Ovary (tissue), 3 donors: ENCODE data around the gene TMIGD2.

Experiments used
- POLR2A ChIP-seq: fragments of 450-650 bp; IDR thresholded peaks from one replicate; pipeline ENCODE4 v1.6.1; 2017; ENCODE audit warnings: antibody characterized with exemption, mild to moderate bottlenecking, moderate library complexity
- TF ChIP-seq, protein P1 (sequence below), 3 donors: fragments of 450-650 bp in 2 of 3; fragments of 200-600 bp in 1 of 3; IDR thresholded peaks; one replicate each; pipeline versions ENCODE4 v1.5.1 to v1.8.0; 2016 to 2022; ENCODE audit warnings: antibody characterized with exemption in 3 of 3, mild to moderate bottlenecking in 1 of 3
- donor health status: DM: no; HTN: no; CAD: no.

GRCh38 chr19:4284176-4284958, 17.8 kb downstream of the TMIGD2 start:
- TF ChIP-seq, protein P1, sequence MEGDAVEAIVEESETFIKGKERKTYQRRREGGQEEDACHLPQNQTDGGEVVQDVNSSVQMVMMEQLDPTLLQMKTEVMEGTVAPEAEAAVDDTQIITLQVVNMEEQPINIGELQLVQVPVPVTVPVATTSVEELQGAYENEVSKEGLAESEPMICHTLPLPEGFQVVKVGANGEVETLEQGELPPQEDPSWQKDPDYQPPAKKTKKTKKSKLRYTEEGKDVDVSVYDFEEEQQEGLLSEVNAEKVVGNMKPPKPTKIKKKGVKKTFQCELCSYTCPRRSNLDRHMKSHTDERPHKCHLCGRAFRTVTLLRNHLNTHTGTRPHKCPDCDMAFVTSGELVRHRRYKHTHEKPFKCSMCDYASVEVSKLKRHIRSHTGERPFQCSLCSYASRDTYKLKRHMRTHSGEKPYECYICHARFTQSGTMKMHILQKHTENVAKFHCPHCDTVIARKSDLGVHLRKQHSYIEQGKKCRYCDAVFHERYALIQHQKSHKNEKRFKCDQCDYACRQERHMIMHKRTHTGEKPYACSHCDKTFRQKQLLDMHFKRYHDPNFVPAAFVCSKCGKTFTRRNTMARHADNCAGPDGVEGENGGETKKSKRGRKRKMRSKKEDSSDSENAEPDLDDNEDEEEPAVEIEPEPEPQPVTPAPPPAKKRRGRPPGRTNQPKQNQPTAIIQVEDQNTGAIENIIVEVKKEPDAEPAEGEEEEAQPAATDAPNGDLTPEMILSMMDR (IDR thresholded peaks at IDR 0.05) = no peak
- no peak for TF ChIP-seq POLR2A
